Hematopoietic multipotent progenitor cell treated with erythropoietin and hydrocortisone succinate and interleukin-3 and kit ligand, for 4 days (in vitro differentiated cells): ENCODE measurements around the gene ZNF335.

Experiments used
- DNase-seq: peaks from one replicate; pipeline ENCODE4 v3.0.0-alpha.2; 2015

ZNF335 gene

GRCh38 chr20:45949542-45950329 is 22.3 kb downstream of the ZNF335 start:
- no peak for DNase-seq

- DNase-seq = no peak
These were observed 23.1 kb downstream of the ZNF335 start for GRCh38 chr20:45948742-45949541.

DNA sequence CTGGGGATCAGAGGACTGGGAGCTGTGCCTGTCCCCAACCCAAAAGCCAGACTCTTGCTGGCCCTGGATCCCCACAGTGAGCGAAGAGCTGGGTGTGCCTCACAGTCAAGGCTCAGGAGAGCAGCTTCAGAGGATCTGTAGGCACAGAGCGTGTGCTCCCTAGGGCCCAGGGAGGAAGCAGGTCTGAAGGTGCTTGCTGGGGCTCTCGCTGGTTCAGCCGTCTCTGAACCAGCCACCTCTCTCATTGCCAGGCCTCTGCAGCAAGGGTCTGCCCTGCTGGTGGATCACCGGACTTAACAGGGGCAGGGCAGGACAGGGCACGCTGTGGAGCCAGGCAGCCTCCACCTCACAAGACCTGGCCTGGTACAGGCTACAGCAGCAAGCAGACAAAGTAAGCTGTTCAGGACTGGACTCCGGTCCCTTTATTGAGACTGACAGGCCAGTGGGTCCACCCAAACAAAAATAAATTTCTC is 23.7 kb downstream of the ZNF335 start:
- no peak for DNase-seq

- no peak for DNase-seq
These were observed 24.7 kb downstream of the ZNF335 start for GRCh38 chr20:45947110-45947866.

GRCh38 chr20:45946149-45946970 is 25.6 kb downstream of the ZNF335 start:
- peak; percentile 73 for DNase-seq

DNA sequence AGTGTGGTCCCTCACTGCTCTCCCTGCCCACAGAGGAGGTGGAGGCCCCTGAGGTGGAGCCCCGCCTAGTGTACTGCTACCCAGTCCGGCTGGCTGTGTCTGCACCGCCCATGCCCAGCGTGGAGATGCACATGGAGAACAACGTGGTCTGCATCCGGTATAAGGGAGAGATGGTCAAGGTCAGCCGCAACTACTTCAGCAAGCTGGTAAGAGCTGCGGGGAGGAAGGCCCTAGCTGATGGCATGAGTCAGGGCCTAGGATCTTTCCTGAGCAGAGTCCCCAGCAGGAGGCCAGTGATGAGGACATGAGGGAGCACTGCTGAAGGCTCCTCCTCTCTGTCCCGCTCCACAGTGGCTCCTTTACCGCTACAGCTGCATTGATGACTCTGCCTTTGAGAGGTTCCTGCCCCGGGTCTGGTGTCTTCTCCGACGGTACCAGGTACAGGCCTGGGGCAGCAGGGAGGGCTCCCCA is 26.3 kb downstream of the ZNF335 start:
- no peak for DNase-seq

DNA sequence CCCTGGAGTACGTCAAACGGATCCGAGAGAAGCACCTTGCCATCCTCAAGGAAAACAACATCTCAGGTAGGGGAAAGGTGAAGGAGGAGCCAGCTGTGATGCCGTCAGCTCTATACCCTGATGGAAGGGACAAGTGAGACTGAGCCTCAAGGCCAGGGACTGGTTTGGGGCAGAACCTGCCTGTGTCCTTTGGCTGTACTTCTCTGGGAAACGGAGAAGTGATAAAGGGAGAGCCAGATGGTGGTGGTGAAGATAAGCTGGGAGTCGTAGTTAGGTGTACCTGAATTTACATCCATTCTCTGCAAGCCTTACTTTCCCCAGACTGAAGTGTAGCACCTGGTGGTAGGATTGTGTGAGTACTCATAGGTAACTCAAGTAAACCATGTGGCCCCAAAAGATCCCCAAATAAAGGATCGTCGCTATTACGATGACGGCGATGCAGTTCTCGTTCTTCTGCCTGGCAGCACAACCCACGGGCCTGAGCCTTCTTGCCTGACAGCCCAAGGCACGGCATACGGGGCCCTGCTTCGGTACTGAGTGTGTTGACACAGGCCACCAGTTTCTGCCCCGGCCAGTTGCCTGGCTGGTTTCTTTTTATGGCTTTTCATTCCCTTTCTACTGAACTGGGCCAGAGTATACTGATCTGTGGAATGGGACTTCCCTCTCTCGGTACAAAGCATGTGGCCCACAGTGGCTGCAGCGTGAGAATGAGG is 26.9 kb downstream of the ZNF335 start:
- no peak for DNase-seq

DNA sequence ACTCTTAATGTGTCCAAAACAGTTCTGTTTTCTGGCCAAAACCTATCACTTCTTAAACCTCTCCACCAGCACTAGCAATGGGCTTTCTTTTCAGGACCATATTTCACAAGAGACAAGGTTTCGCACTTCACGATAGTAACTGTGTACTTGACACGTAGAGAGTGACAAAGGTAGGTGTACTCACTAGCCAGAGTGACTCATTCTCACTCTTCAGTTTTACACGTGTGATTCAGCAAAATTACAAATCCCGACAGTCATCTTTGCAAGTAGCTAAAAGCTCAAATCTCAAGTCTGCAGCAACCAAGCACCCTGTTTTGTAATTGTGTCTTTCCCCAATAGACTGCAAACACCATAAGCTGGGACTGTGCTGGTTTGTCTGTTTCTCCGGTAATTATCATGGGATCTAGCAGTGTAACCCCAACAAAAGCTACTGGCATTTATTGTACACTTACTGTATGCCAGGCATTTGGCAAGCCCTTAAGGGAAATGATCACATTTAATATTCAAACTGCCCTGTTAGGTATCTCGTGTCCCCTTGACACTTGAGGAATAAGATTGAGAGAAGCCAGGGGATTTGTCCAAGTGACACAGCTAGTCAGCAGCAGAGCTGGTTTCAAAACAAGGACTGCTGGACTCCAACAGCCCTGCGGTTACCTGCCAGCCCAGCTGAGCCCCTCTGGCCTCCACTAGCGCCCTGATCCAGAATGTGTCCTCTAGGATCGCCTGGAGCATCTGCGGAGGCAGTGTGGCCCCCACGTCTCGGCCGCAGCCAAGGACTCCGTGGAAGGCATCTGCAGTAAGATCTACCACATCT is 27.6 kb downstream of the ZNF335 start:
- DNase-seq = no peak

- DNase-seq = no peak
These were observed 28.4 kb downstream of the ZNF335 start for GRCh38 chr20:45943613-45944012.

GRCh38 chr20:45940469-45940868 is 31.5 kb downstream of the ZNF335 start:
- no peak for DNase-seq

DNA sequence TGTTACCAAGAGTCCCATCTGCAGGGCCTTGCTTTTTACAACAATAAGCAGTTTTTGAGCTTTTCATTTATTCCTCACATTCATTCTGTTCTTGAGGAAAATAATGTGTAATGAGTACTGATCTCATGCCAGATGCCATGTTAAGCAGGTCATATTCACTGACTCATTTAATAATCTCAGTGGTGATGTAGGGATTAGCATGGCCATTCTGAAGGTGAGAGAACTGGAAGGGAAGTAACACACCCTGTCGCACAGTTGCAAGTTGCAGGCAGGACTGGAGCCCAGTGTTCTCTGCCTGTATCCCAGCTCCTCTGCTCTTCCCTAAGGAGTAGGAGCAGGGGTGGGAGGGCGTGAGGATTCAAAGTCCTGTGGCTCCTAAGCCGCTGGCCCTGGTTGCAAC is 31.9 kb downstream of the ZNF335 start:
- no peak for DNase-seq

DNA sequence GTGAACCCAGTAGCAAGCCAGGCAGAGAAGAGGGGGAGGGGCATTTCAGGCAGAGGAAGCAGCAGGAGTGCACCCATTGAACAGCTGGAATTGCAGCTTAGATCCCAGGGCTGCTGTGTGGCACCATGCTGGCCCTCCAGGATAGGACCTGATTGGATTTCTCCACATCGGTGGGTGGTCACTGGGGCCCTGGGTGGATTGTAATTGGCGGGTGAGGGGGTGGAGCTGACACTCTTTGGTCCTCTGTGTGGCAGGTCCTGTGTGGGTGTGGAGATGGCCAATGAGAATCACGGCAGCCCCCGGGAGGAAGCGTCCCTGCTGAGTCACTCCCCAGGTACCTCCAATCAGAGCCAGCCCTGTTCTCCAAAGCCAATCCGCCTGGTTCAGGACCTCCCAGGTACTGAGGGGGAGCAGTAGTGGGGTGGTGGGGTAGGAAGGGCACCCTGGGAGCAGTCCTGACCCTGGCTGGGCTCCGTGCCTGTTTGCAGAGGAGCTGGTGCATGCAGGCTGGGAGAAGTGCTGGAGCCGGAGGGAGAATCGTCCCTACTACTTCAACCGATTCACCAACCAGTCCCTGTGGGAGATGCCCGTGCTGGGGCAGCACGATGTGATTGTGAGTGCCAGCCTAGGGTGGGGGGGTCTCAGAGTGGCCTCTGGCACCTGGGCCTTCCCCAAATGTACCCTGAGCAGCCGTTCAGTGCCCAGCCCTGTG is 33.1 kb downstream of the ZNF335 start:
- DNase-seq = no peak

GRCh38 chr20:45937765-45938164 is 34.2 kb downstream of the ZNF335 start:
- DNase-seq = peak; percentile 62

DNA sequence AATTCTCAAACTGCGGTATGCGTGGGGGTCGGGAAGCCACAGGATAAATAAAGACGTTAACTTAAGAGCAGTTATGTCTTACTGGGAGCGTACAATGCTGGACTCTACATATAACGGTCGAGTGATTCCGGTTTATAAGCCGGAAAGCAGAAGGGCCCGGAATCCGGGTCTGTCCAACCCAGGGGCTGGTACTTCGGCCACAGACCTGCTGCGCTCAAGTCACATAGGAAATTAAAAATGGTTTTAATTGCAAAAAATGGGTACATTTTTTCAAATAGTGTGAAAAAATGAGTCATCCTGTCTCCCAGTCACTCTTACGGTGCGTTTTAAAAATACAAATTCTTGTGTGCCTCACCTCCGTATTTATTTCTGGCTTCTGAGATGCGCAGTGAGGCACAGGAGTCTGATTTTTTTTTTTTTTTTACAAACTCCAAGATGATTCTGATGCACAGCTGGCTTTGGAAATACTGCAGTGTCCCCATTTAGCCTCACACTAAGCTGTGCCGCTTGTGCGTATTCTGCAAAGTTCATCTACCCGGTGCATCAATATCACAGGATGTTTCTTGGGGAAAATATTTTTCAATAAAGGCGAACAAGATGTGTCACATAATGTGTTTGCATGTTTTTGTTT is 36.5 kb downstream of the ZNF335 start:
- DNase-seq = no peak

DNA sequence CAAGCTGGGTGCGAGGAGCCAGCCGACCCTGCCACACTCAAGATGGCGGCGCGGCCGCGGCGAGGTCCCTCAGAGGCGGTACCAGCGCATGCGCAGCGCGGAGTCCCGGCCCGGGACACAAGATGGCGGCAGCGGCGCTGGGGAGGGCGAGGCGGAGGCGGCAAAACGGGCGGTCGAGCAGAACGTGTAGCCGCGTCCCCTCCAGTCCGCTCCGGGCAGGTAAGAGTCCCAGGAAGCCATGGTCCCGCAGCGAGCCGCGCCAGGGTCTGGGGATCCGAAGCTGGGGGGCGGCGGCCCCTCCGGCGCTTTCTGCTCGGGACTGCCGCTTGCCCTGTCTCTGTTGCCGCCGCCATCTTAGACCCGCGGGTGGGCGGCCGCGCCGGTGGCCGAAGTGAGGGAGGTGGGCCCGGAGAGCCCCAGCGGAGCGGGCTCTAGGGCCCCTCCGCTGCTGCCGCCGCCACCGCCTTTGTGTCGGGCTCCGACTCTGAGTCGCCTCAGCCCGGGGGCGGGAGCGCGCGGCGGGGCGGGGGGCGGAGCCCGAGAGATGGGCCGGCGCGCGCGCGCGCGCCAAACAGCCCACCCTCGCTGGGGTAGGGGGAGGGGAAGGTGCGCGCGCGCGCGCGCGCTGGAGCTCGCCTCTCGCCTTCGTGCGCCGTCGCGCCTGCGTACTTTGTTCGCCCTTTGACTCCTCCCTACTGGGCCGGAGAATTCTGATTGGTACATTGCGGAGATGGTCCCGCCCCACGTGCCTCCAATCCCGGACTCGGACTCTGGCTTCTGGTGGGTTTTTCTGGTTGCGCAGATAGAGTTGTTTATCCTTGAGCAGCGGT is 37.2 kb downstream of the ZNF335 start, which contains the start of gene PCIF1:
Gene PCIF1, plus strand, starts transcription at position 98 of the 830 bp plus-strand sequence. CDS start 4,317 bp downstream, outside the sequence.
- peak; percentile 99 for DNase-seq

- peak; percentile 69 for DNase-seq
These were observed 37.9 kb downstream of the ZNF335 start for GRCh38 chr20:45934046-45934585.

GRCh38 chr20:45933266-45934045 is 38.5 kb downstream of the ZNF335 start:
- peak; percentile 85 for DNase-seq
